Activated naive CD8-positive, alpha-beta T cell (primary cell): Measurements from ENCODE around the gene RRP1.
"Not testable (repeated sequence)": the region's sequence is repeated elsewhere in the genome, so short reads cannot be mapped to it uniquely, and the experiment has no call there.

ENCODE experiments used
- H3K27ac Mint-ChIP-seq: one replicate; pipeline ENCODE4 v1.8.0; 2021; ENCODE audit warnings: mixed read lengths
- H3K27me3 Mint-ChIP-seq: one replicate; pipeline ENCODE4 v1.8.0; 2021; ENCODE audit warnings: mixed read lengths
- H3K36me3 Mint-ChIP-seq: one replicate; pipeline ENCODE4 v1.8.0; 2021; ENCODE audit warnings: mixed read lengths
- H3K4me1 Mint-ChIP-seq: one replicate; pipeline ENCODE4 v1.8.0; 2021; ENCODE audit warnings: low read depth, mixed read lengths
- H3K4me3 Mint-ChIP-seq: one replicate; pipeline ENCODE4 v1.8.0; 2021; ENCODE audit warnings: mild to moderate bottlenecking, mixed read lengths
- H3K9me3 Mint-ChIP-seq: one replicate; pipeline ENCODE4 v1.8.0; 2021; ENCODE audit warnings: low read depth, mixed read lengths

RRP1 gene

DNA sequence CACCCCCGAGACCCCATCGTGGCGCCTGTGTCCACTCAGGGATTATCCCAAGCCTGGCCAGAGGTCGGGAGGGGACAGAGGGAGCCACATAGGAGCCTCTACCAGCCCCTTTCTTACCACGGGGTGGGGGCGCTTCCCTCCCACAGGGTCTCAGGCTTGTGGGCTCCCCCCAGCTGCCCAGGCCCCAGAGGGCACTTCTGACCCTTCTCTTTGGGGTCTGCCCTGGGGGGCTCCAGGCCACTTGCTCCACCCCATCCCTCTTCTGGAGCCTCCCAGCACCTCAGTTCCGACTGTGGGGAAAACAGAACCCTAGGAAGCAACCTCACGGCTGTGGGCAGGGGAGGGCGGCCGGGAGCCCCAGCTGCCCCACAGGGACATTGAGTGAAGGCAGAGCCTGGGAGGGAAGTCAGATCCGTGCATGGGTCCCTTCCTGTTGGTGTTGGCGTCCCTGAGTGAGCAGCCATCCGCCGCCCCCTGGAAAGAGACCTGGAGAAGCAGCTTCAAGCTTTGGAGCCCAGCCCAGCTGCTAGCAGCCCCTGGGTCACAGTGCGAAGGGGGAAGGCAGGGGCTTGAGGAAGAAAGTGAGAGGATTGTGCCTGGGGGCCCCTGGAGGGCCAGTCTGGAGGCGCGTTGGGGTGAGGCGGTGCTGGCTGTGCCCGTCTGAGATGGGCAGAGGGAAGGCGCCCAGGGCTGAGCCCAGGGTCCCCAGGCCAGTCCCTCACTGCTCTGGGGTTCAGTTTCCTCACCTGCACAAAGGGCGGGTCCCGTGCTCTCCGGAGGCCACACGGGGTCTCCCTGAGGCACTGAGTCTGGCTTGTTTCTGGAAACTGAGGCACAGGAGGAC is 22.1 kb downstream of the RRP1 start:
- H3K27me3 Mint-ChIP-seq: no peaks in the 10 kb centered on the region
- no peaks in the 10 kb centered on the region for H3K36me3 Mint-ChIP-seq
- H3K4me3 Mint-ChIP-seq: no peak overlapping the region
- H3K27ac Mint-ChIP-seq: no peak overlapping the region
- H3K9me3 Mint-ChIP-seq: no peaks in the 10 kb centered on the region
- peaks cover 10% of the 10 kb centered on the region for H3K4me1 Mint-ChIP-seq

DNA sequence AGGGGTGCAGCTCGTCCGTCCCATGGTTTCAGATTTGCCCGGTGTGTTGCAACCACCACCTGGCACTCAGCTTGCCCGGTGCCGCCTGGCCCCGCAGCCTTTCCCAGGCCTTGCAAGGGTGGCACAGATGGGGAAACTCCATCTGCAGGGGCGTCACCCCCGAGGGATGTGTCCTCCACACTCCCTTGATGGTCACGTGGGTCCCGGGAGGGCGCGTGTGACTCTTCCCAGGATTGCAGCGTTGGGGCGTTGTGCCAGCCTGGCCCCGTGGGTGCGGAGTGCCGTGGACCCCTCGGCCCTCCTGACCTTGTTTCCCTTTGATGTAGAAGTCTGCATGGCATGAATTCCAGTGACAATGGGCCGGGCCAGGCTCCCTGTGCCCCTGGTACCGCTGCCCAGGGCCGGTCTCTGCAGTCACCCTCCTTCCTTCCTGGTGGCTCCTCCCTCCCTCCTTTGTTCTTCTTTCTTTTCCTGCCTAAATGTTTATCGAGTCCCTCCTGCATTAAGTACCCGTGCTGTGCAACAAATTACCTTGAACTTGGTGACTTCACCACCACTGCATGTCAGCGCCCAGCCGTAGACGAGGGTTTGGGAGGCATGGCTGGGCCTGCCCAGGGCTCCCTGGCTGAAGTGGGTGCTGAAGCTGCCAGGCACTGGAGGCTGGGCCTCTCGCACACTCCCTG is 22.9 kb downstream of the RRP1 start:
- no peak overlapping the region for H3K4me3 Mint-ChIP-seq
- peaks cover 10% of the 10 kb centered on the region for H3K4me1 Mint-ChIP-seq
- H3K27me3 Mint-ChIP-seq: no peaks in the 10 kb centered on the region
- no peaks in the 10 kb centered on the region for H3K9me3 Mint-ChIP-seq
- no peaks in the 10 kb centered on the region for H3K36me3 Mint-ChIP-seq
- no peak overlapping the region for H3K27ac Mint-ChIP-seq

DNA sequence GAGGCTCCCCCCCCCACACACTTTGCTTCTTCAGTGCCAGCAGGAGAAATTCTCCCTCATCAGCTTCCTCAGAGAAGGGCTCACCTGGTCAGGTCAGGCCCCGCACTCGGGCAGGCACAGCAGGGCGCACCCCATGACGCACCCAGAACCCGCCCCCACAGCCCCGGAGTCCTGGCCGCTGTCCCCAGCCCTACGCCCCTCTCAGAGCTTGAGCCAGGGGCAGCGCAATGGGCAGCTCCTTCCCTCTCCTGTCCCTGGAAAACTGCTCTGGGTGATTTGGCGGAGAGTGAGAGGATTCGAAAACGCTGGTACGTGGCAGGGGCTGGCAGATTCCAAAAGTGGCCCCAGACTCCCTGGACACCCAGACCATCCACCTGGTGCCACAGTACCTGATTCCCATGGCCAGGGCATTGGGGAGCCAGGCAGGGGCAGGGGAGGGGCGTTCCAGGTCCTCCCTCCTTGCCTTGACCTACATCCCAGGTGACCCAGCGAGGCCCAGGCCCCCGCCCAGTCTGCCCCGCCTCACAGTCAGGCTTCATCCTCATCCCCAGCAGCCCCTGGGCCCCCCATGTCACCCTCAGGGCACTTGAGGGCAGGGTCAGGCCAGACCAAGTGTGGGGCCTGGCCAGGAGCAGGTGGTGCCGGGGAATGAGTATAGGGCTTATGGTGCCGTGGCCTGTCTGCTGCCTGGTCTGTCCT is 23.7 kb downstream of the RRP1 start:
- Mint-ChIP-seq H3K4me3 (no peak overlapping the region), H3K27me3 (no peaks in the 10 kb centered on the region), H3K27ac (no peak overlapping the region), H3K4me1 (peaks cover 10% of the 10 kb centered on the region), H3K36me3 (no peaks in the 10 kb centered on the region), H3K9me3 (no peaks in the 10 kb centered on the region)

DNA sequence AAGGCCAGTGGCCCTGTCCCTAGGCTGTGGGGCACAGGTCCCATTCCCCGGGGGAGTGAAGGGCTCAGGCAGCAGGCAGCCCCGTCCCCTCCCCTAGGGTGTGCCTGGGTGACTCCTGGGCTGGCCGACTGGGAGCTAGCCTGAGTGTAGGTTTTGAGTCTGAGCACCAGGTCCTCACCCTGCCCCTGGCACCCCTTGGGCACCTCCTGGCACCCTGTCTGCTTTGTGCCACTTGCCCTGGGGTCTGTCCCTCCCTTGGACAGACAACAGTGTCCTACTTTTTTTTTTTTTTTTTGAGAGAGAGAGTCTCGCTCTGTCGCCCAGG is 24.2 kb downstream of the RRP1 start:
- peaks cover 1% of the 10 kb centered on the region for H3K9me3 Mint-ChIP-seq
- no peak overlapping the region for H3K27ac Mint-ChIP-seq
- H3K27me3 Mint-ChIP-seq: no peaks in the 10 kb centered on the region
- H3K36me3 Mint-ChIP-seq: peaks cover under 1% of the 10 kb centered on the region
- H3K4me3 Mint-ChIP-seq: no peak overlapping the region
- peaks cover 10% of the 10 kb centered on the region for H3K4me1 Mint-ChIP-seq

DNA sequence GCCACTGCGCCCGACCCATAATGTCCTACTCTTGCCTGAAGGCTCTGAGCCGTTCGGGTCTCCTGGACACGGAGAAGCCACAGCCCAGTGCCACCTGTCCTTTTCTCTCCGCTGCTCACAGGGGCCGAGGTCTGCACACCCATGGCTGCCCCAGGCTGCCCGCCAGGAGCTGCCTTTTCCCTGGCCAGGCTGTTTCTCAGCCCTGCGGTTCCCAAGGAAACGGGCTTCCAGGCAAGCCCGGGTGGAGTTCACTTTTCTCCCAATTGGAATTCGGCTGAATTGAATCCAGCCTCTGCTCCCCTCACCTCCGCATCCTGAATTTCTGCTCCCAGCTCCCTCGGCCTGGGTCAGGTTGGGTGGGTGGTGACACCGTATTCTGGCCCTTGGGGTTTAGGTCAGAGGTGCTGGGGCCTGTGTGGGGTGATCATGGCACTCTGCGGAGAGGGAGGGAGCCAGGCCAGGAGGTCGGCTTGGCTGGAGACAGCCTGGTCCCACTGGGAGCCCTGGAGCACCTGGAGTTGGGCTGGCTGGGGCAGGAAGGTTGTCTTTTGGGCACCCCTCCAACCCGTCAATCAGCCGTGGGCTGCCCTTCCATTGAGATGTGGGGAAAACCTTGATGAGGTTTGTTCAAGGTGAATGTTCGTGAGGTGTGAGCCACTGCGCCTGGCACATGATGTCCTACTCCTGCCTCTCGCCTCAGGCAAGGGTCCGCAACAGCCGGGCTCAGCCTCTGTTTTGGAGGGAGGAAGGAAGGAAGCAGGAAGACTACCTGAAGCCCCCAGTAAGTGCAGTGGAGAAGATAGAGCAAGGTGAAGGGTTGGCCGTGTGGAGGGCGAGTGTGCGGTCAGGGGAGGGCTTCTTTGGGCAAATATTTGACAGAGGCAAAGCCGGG is 25.1 kb downstream of the RRP1 start:
- peaks cover 6% of the 10 kb centered on the region for H3K9me3 Mint-ChIP-seq

DNA sequence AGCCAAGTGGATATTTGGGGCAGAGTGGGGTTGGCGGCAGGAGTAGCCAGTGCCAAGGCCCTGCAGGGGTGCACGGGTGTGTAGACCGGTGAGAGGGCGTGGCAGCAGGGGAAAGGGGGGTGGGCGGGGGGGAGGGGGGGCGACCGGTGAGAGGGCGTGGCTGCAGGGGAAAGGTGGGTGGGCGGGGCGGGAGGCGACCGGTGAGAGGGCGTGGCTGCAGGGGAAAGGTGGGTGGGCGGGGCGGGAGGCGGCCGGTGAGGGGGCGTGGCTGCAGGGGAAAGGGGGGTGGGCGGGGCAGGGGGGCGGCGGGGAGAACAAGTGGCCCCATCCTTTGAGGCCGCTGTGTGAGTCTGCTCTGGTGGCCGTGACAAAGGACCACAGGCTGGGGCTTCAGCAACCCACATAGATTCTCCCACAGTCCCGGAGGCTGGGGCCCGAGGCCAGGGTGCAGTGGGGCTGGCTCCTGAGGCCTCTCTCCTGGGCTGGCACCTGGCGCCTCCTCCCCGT is 25.8 kb downstream of the RRP1 start:
- H3K4me3 Mint-ChIP-seq: no peak overlapping the region
- peaks cover 6% of the 10 kb centered on the region for H3K9me3 Mint-ChIP-seq
- H3K4me1 Mint-ChIP-seq: peaks cover 10% of the 10 kb centered on the region
- no peaks in the 10 kb centered on the region for H3K27me3 Mint-ChIP-seq
- peaks cover 6% of the 10 kb centered on the region for H3K36me3 Mint-ChIP-seq
- H3K27ac Mint-ChIP-seq: no peak overlapping the region

More for the DNA sequence above, 25.1 kb downstream of the RRP1 start:
- Mint-ChIP-seq H3K27me3 (no peaks in the 10 kb centered on the region), H3K4me3 (no peak overlapping the region), H3K27ac (no peak overlapping the region), H3K36me3 (peaks cover 6% of the 10 kb centered on the region), H3K4me1 (peaks cover 10% of the 10 kb centered on the region)

DNA sequence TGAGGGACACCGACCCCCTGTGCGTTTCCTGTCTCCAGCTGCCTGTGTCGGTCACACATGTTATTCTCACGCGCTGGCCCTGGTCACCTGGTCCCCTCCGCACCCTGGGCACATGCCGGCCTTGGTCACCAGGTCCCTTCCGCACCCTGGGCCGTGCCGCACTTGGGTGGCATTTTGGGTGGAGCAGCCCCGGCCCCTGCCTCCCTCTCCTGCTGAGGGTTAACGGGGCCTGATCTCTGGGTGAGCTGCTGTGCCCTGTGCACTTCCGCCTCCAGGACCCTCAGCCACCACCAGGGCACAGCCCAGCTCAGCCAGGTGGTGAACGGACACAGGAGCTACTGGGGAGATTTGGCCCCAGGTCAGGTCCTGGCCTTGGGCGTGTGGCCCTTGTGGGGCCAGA is 26.6 kb downstream of the RRP1 start:
- Mint-ChIP-seq H3K27ac (no peak overlapping the region), H3K36me3 (peaks cover 6% of the 10 kb centered on the region), H3K9me3 (peaks cover 6% of the 10 kb centered on the region), H3K27me3 (no peaks in the 10 kb centered on the region), H3K4me1 (peaks cover 7% of the 10 kb centered on the region), H3K4me3 (no peak overlapping the region)

DNA sequence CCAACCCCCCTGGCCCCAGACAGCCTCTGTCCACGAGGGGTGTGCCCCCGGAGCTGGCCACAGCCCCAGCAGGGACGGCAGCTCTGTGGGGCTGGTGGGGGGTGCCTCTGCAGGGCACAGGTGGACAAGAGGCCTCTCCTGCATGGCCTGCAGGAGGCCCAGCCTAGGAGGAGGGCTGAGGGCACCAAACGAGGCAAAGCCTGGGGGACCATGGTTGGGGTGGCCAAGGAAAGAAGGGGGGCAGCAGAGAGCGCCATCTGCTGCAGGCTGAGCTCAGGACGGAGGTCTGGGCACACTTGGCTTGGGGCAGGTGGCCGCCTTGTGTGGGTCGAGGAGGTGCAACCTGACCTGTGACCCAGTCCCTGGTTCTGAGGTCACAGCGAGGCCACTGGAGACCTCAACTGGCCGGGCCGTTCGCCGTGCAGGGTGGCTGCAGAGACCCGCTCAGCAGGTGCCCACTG is 27.3 kb downstream of the RRP1 start:
- Mint-ChIP-seq H3K27ac (no peak overlapping the region), H3K4me1 (peaks cover 7% of the 10 kb centered on the region)

DNA sequence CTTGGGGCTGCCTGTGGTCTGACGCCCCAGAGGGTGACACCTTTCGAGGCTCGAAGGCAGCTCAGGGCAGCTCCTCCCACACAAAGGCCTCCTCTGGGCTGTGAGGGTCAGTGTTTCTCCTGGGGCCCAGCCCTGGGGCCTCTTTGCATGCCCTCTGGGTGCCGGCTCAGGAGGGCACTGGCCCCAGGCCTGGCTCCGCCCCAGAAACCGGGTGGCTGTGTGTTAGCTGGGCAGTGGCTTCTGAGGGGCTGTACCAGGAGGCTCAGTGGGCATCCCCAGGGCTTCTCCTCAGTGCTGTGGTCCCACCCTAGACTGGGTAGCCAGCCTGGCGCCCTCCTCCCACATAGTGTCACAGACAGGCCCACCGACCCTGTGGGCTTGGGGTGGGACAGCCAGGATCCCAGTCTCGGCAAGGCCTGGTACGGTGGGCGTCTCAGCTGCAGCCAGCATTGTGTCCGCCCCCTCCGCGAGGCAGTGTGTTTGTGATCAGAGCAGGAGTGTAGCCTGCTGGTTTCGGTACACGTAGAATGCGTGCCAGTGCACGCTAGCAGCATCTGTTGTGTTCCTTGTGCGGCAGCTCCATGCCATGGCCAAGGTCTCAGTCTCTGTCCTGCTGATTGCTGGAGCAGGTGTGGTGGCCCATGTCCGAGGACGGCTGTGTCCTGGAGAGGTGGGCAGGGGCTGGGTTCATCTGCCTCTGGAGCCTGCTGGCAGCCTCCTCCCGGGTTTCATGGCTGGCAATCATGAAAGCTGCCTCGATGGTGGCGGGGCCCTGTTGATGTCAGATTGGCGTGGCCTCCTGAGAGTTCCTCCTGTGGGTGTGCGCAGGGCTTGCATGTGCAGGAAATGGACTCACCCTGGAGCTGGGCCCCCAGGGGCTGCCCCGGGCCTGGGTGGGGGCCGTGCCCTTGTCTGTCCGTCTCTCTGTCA is 28.0 kb downstream of the RRP1 start:
- Mint-ChIP-seq H3K36me3 (peaks cover 6% of the 10 kb centered on the region), H3K27ac (no peak overlapping the region), H3K4me1 (peaks cover 6% of the 10 kb centered on the region), H3K4me3 (no peak overlapping the region), H3K9me3 (peaks cover 6% of the 10 kb centered on the region), H3K27me3 (no peaks in the 10 kb centered on the region)

More for the DNA sequence above, 27.3 kb downstream of the RRP1 start:
- Mint-ChIP-seq H3K9me3 (peaks cover 6% of the 10 kb centered on the region), H3K27me3 (no peaks in the 10 kb centered on the region), H3K4me3 (no peak overlapping the region), H3K36me3 (peaks cover 6% of the 10 kb centered on the region)

DNA sequence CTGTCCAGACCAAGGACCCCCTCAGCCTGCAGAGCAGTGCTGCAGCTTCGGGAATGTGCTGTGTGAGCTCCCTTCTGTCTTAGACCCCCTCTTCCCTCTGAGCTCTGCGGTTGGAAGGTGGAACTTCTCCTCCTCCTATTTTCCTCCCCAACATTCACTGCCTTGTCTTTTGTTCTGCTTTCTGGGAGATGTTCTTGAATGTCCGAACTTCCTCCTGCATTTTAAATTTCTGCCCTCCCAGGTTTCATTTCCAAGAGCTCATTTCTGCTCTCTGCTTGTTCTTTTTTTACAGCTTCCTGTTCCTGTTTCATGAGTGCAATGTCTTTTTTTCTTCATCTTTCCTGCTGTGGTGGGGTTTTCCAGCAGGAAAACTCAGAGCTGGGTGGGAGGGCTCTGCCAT is 29.3 kb downstream of the RRP1 start:
- Mint-ChIP-seq H3K9me3 (peaks cover 6% of the 10 kb centered on the region), H3K4me3 (no peak overlapping the region), H3K27me3 (no peaks in the 10 kb centered on the region), H3K4me1 (peaks cover 3% of the 10 kb centered on the region), H3K27ac (no peak overlapping the region), H3K36me3 (peaks cover 6% of the 10 kb centered on the region)

DNA sequence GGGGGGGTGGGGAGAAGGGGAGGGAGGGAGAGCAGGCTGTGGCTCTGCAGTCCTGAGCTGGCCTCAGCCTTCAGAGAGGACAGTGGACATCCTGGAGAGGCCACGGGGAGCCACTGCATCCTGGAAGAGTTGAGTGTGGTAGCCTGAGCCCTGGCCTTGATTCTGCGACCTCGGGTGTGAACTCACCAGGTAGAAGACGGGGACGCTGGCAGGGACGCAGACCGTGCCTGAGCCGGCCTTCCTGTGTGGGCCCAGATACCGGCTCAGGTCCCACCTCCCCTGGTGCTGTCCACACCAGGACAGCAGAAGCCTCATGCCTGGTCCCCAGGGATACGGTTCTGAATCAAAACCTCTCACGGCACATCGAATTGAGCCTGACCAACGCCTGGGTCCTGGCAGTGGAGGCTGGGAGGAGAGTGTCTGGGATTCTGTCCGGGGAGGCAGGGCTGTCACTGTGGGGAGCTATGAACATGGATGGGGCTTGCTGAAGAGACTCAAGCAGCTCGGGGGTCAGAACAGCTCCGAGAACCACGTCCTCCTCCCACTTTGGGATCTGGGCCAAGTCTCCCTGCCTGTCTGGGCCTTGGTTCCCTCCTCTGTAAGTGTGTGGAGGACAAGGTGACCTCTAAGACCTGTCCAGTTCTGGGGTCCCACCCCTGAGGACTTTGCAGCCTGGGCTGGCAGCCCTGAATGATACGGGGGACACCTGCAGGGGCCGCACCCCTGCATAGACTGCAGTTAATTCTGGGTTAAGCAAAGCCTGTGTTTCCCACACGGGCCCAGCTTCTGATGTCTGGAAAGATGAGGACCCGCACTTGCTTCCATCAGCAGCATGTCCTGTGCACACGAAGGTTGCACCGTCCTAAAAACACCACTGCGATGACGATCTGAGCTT is 30.4 kb downstream of the RRP1 start:
- H3K9me3 Mint-ChIP-seq: peaks cover 6% of the 10 kb centered on the region
- peaks cover 6% of the 10 kb centered on the region for H3K36me3 Mint-ChIP-seq
- no peaks in the 10 kb centered on the region for H3K27me3 Mint-ChIP-seq
- no peak overlapping the region for H3K4me3 Mint-ChIP-seq
- H3K27ac Mint-ChIP-seq: no peak overlapping the region
- peaks cover 2% of the 10 kb centered on the region for H3K4me1 Mint-ChIP-seq

DNA sequence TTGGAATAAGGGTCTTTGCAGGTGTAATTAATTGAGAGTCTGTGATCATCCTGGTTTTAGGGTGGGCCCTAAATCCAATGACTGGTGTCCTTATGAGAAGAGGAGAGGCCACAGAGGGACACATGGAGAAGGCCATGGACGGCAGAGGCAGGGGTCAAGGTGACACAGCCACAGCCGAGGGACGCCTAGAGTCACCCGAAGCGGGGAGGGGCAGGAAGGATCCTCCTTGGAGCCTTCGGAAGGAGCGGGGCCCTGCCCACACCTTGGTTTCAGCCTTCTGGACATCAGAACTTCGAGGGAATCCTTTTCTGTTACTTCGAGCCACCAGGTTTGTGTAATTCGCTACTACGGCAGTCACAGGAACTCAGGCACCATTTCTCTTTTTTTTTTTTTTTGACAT is 31.1 kb downstream of the RRP1 start:
- peaks cover 6% of the 10 kb centered on the region for H3K9me3 Mint-ChIP-seq
- H3K36me3 Mint-ChIP-seq: peaks cover 6% of the 10 kb centered on the region
- H3K27ac Mint-ChIP-seq: no peak overlapping the region
- H3K4me3 Mint-ChIP-seq: no peak overlapping the region
- no peaks in the 10 kb centered on the region for H3K4me1 Mint-ChIP-seq
- no peaks in the 10 kb centered on the region for H3K27me3 Mint-ChIP-seq

DNA sequence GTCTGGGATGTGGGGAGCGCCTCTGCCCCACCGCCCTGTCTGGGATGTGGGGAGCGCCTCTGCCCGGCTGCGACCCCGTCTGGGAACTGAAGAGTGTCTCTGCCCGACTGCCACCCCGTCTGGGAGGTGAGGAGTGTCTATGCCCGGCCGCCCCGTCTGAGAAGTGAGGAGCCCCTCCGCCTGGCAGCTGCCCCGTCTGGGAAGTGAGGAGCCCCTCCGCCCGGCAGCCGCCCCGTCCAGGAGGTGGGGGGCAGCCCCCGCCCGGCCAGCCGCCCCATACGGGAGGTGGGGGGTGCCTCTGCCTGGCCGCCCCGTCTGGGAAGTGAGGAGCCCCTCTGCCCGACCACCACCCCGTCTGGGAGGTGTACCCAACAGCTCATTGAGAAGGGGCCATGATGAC is 32.8 kb downstream of the RRP1 start:
- not testable (repeated sequence) for H3K27me3 Mint-ChIP-seq, H3K4me3 Mint-ChIP-seq, H3K4me1 Mint-ChIP-seq, H3K36me3 Mint-ChIP-seq, H3K9me3 Mint-ChIP-seq, H3K27ac Mint-ChIP-seq
